NCI-H146 treated with DMSO at 0.1 percent for 48 hours (cell line): Measurements from ENCODE around the gene TRA2B.

Experiments
- DNase-seq: peaks from one replicate; lab custom pipeline; 2025; ENCODE audit not compliant: unreplicated experiment; lab: John Stamatoyannopoulos, UW

TRA2B gene

DNA sequence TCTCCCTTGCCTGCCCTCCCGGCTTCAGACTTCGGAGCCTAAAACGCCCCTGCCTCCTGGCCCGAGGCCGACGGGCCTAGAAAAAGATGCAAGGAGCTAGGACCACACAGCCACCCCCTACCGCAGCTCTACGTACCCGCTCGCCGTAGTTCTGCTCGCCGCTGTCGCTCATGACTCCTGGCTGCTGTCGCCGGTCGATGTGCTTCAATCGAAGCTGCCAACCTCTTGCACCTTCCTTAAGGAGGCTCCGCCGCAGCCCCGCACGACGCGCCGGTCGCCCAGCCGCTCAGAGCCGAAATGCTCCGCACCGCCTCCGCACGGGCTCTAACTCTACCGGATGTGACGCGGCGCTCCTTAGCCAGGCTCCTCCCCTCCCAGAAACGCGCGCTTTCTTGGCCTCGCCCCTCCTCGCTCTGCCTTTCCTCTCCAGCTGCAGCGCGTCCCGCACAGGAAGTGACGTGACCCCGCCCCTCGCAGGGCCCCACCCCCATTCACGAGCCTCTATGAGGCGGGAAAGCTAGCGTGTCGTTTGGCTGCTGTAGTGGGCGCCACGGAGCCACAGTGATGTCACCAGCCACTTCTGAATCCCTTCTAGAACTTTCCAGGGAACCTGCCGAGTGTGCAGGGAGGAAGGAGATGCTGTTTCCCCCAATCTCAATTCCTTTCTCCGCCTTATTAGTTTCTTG is at the start of gene TRA2B:
TSS of gene TRA2B (minus strand) at position 326 of the 686 bp plus-strand sequence. CDS start at position 172, 154 bp downstream.
- peak; percentile 99 for DNase-seq

DNA sequence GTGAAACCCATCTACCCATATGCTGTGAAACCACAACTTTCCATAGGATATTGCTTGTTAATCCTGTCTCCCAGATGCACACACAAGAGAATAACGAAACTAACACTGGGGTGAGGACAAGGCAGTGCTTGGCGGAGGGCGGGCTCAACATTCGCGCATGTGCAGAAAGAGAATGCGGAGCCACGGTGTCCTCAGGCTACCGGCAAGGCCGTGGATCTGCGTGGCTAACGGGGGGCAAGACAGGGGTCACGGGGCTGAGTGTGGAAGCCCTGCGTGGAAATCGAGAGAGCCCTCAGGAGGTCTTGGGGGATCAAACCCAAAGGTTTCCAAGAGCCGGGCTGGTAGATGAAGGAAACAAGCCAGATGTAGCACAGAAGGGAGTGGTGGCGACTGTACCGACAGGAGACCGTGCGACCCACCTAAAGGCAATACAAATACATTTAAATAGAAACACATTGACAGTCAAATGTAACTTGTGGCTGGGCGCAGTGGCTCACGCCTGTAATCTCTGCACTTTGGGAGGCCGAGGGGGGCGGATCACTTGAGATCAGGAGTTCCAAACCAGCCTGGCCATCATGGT is 48.5 kb upstream of the TRA2B start:
- DNase-seq = no peak

DNA sequence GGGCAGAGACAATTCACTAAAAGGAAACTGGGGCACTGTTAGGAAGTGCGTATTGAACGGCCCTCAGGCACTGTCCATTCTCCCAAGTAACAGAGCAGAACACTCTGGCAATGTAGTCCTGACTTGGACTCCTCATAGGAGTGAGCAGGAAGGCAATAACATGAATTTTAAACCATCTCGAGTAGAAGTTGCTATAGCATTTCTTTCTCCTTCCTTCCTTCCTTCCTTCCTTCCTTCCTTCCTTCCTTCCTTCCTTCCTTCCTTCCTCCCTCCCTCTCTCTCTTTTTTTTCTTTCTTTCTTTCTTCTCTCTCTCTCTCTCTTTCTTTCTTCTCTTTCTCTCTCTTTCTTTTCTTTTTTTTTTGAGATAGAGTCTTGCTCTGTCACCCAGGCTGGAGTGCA is 46.4 kb upstream of the TRA2B start:
- no peak for DNase-seq

DNA sequence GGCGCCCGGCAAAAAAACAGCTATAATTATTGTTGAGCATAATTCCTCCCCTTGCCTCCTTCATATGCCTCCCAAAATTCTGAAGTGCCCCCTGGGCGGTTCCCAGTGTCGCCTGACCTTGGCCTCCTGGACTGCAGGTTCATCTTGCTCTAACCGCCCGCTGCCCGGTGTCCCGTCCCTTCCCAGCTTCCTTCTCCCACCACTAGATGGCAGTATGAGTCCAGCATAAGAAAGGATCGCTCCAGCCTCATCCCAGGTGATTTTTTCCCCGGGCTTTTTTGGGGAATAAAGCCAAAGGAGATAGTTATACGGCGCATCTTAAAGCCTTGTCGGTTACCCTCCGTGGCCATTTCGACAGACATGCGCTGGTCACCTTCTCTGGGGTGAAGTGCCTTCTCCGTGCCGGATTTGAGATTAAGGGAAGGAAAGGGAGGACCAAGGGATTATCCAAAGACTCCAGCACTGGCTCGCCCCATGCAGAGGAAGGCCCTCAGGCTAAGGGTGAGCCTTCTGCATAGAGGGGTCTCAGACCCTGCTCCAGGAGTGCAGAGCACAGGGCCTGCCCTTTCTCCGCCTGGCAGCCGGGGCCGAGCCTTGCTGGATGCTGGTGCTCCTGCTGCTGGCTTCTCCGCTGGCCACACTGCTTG is 45.8 kb upstream of the TRA2B start:
- peak; percentile 62 for DNase-seq

DNA sequence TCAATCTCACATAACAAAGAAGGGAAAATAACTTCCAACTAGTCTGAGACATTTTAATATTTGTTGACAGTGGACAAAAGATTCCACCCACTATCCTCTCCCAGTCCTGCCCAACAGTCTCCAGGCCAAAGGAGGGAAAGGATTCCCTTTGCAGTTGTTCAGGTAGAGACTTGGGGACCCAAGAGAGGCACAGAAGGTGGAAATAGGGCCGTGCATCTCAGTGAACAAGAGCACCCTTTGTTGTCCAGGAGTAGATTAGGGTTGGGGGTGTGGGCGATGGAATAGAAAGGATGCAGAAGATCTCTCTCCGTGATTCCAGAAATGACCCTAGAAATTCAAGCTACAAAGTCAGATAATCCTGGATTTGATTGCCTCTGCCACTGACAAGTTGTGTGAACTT is 44.8 kb upstream of the TRA2B start:
- no peak for DNase-seq

DNA sequence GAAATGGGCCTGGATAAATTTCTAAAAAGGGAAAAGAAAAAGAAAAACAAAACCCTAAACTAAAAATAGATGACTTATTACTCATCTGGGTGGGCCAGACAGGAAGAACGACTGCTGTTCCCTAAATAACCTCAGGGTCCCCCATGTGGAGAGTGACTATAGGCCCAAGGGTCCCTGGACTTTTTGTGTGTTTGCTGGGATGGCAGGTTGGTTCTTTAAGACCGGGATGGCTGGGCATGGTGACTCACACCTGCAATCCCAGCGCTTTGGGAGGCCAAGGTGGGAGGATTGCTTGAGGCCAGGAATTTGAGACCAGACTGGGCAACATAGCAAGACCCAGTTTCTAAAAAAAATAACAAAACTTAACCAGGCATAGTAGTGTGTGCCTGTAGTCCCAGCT is 43.8 kb upstream of the TRA2B start:
- DNase-seq = no peak

DNA sequence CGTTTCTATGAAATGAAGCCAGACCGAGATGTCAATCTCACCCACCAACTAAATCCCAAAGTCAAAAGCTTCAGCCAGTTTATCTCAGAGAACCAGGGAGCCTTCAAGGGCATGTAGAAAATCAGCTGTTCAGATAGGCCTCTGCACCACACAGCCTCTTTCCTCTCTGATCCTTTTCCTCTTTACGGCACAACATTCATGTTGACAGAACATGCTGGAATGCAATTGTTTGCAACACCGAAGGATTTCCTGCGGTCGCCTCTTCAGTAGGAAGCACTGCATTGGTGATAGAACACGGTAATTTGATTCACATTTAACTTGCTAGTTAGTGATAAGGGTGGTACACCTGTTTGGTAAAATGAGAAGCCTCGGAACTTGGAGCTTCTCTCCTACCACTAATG is 41.9 kb upstream of the TRA2B start:
- DNase-seq = no peak

DNA sequence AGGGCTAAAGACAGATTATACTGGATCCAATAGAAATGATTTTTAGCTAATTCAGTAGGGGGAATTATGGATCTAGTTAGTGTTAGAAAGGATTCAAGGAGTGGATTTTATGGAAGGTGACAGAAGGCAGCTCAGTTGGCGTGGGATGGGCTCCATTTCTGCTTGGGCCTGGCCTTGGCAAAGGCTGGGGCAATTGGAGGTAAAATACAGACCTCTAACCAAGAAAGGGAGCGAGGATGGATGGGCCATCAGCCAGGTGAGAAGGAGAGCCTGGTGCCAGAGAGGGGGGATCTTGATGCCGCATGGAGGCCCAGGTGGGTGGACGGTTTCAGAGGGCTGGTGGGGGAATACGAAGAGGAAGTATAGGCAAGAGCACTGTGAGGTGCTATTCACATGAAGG is 40.7 kb upstream of the TRA2B start:
- no peak for DNase-seq

DNA sequence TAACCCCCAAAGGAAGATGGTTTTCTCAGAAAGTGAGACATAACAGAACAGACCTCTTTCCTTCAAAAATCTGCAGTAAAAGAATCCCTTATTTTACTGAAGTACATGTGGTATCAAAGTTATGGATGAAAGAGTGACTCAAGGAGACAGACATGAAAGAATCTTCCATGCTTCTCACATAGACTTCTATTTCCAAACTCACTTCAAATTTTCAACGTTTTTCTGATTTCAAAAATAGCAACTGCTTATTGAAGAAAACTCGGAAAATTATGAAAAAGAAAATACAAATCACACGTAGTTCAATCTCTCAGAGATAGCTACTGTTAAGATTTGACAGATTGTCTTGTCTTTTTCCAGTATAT is 39.8 kb upstream of the TRA2B start:
- no peak for DNase-seq

DNA sequence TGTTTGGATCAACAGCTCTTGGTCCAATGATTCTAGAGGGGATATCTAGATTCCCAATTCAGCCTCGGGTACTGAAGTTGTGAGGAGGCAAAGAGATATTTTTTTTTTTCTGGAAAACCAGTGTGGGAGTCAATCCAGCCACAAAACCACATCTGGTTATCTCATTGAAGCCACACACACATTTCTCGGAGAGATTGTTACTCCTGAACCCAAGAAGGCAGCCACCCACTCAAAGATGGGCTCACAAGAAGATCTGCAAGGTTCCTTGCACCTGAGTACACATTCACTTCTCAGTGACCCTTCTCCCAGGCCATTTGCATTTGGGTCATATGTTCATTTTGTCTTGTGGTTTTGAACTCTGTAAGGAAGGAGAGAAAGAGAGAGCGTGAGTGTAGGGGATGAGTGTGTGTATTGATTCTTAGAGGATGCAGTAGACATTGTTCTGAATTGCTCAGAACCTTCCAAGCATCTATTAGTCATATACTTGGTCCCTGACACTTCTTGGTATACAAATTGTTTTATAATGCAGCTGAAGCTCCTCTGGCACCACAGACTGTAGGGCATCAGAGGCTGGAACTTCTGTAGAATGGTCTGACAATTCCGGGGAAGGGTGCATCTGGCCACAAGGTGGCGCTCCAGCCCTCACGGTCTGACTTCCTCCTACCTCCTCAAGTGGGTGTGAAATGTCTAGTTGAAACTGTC is 39.3 kb upstream of the TRA2B start:
- DNase-seq = peak; percentile 14

DNA sequence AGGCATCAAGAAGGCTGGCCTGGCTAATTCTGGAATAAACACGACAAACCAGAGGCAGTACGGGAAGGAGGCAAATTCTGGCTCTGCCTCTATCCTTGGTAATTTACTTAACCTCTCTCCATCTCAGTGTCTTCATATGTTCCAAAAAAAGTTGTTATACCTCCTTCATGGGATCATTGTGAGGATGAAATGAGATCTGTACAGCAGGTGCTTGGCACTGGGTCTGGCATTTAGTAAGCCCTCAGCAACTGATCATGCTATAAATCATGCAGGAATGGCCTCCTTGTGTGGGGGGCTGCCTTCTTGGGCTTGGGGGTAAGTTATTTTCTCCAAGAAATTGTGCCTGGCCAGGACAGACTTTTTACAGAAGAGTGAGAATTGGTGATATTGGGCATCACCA is 38.3 kb upstream of the TRA2B start:
- no peak for DNase-seq

DNA sequence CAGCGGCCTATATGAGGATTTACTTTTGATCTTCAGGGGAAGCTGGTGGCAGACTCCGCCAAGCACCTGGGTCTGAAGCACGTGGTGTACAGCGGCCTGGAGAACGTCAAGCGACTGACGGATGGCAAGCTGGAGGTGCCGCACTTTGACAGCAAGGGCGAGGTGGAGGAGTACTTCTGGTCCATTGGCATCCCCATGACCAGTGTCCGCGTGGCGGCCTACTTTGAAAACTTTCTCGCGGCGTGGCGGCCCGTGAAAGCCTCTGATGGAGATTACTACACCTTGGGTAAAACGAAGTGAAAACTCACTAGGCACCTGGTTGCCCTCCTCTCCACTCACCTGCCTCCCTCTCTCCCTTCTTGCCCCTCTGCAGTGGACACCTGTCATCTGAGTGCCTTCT is 33.8 kb upstream of the TRA2B start:
- DNase-seq = no peak

DNA sequence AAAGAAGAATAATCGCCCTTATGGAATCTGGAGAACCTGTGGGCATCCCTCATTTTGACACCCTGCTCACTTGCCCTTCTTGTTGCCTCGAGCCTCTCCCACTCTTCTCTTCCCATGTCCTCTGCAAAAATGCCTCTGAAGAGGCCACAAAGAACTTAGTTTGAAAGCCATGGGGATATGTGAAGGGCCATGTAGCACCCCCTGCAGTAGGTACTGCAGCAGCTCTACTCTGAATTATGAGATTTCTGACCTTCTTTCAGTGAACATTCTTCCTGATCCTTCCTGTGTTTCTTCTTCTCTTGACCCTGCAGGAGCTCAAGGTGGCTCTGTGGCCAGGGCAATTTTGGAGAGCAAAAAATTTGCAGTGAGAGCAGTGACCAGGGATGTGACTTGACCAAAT is 30.4 kb upstream of the TRA2B start:
- DNase-seq = no peak

DNA sequence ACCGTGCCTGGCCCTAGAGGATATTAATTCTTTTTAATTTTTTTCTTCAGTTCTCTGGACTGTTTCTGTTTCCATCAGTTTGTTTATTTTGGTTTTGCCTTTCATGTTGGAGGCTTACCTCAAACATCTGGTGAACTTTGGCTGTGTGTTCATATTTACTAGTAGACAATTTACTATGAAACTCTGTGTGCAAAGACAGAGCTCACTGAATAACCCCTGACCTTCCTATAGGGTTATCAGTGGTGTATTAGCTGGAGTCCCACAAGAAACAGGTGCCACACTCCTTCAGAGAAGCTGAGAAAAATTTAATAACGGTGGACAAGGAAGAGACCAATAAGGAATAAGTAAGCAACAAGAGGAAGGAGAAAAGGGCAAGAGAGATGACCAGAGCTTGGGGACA is 28.8 kb upstream of the TRA2B start:
- DNase-seq = no peak

DNA sequence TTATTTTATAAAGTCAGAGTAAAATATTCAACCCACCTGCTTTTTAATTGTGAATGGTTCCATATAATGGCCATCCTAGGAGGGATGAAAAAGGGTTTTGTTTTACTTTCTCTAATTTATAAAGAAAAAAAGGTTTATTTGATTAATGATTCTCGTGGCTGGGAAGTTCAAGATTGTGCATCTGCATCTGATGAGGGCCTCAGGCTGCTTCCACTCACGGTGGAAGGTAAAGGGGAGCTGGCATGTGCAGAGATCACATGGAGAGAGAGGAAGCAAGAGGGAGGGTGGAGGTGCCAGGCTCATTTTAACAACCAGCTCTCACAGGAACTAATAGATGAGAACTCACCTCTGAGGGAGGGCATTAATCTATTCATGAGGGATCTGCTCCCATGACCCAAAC is 27.7 kb upstream of the TRA2B start:
- DNase-seq = no peak

DNA sequence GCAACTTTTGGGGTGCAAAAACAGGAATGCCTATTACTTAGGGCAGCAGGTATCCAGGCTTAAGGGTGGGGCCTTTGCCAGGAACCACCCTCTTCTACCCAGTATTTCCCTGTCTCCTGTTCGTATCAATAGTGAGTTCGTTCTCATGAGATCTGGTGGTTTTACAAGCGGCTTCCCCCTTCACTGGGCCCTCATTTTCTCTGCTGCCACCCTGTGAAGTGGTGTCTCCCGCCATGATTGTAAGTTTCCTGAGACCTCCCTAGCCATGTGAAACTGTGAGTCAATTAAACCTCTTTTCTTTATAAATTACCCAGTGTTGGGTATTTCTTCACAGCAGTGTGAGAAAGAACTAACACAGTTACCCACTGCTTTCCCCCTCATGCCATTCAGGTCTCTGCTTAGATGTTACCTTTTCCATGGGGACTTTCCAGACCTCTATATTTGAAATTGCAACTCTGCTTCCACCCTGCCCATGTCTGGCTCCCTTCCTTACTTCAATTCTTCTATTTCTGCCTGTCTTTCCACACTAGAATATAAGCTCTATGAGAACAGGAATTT is 23.9 kb upstream of the TRA2B start:
- DNase-seq = no peak

DNA sequence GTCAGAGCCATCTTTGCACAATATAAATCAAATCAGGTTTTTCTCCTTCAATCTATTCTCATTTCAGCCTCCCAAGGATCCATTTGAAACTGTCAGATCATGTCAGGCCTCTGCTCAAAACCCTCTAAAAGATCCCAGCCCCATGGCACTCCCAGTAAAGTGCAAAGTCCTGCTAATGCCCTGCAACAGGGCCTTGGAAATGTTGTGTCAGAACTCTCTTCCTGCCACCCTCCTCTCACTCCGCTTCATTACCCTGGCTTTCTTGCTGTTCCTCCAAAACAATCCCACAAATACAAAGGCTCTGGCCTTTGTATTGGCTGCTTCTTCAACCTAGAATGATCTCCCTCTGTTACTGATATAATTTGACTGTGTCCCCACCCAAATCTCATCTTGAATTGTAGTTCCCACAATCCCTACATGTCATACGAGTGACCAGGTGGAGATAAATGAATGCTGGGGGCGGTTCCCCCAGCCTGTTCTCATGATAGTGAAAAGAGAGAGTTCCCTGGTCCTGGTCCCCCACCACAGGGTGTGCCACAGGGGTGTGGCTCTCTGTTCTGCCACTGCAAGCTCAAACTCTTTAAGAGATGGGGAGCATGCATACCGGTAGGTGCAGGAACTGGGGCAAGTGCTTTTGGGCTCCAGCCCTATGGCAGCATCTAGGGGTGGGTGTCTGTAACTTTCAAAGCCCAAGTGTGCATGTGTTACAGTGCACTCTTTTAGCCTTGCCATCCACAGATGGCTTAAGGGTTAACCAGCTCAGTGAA is 22.9 kb upstream of the TRA2B start:
- no peak for DNase-seq

DNA sequence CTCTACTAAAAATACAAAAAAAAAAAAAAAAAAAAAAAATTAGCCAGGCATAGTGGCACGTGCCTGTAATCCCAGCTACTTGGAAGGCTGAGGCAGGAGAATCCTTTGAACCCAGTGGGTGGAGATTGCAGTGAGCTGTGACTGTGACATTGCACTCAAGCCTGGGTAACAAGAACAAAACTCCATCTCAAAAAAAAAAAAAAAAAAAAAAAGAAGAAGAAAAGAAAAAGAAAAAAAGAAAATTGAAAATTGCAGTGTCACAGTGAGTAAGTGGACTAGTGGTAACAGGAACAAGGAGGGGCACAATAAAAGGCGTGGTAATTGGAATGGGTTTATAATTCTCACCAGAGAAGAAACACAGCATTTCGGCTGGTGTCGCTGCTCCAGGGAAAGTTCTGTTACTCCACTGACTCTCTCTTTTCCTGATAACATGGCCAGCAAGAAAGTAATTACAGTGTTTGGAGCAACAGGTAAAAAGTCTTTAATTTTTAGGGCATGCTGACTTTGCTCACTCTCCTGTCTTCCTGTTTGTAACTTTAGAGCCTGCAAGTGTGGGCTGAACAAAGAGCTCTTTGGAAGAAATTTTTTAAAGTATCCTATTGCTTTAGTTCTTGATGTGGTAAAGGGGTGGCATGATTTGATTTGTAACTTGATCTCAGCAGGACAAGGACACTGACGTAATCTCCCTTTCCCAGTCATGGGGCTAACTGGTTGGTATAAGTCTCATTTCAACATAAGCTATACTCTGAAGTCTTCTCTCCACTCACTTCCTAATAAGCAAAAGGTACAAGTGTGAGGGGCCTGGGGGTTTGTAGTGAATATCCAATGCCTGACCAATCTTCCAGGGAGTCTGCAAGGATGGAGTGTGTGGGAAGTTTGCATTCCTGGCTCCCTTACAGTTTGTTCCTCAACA is 22.1 kb upstream of the TRA2B start:
- no peak for DNase-seq

DNA sequence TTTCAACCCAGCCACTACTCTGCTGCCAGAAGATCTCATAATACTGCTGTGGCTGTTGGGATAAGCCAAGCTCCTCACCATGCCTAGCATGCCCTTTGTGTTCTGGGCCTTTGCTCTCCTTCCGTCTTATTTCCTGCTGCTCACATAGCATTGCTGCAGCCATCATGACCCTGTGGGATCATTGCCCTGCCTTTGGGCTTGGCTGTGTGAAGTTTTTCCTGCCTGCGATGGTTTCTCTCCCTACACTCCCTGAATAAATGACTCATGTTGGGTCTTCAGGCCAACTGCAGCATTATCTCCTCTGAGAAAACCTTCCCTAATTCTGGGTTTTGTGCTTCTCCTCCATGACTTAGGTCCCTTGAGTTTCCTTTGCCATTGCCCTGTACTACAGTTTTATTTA is 20.8 kb upstream of the TRA2B start:
- DNase-seq = no peak

DNA sequence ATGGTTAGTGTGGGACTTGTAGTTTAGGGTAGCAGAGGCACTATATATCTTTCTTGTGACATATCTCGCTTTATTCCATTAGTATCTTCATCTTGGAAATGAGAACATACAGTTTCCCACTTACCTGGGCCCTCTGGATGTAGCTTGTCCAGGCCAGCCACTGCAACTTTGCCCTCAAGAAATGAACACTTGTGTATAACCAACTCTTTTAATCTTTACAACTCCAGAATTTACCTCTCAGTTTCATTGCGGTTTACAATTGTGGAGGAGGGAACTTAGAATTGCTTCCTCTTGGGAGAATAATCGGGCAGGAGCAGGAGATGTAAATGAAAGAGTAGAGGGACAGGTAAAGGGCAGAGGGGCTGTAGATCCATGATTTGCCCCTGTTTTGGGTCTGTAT is 18.4 kb upstream of the TRA2B start:
- DNase-seq = no peak
